Kidney epithelial cell (primary cell): ENCODE results near the gene CARMIL1. TPM values are rescaled to one million over a fixed set of nuclear protein-coding genes. Genes with fewer than 3 reads are reported as not detected.

Experiments used
- DNase-seq: peaks from one replicate; pipeline ENCODE4 v3.0.0-alpha.2; 2010; ENCODE audit warnings: low read depth
- H3K27me3 ChIP-seq: 2 replicates; pipeline ENCODE4 v1.6.0; 2011; ENCODE audit warnings: low read length; ENCODE audit not compliant: control insufficient read depth, insufficient read depth
- H3K36me3 ChIP-seq: 2 replicates; pipeline ENCODE4 v1.5.1; 2011; ENCODE audit warnings: low read length; ENCODE audit not compliant: control insufficient read depth, insufficient read depth
- H3K4me3 ChIP-seq: 2 replicates; pipeline ENCODE4 v1.5.1; 2011; ENCODE audit warnings: low read depth, mild to moderate bottlenecking, control low read depth, low read length
- total RNA-seq: library from RNA; depleted of rRNA; stranded (reverse); fragments of >200 nt; gene quantifications from 2 replicates; pipeline ENCODE4 v1.2.3, GENCODE V29; 2015
- TF ChIP-seq, protein P1 (sequence below): IDR thresholded peaks from 2 replicates; pipeline ENCODE4 v1.5.1; 2011; ENCODE audit warnings: mild to moderate bottlenecking, moderate library complexity, low read length, control low read depth, inconsistent platforms; ENCODE audit not compliant: insufficient read depth, poor library complexity, severe bottlenecking

Gene CARMIL1
- total RNA-seq, 1 donor from 2014 or later, result 14.7 TPM

- H3K27me3 ChIP-seq, result no peaks in the 10 kb centered on the region
- TF ChIP-seq, protein P1, sequence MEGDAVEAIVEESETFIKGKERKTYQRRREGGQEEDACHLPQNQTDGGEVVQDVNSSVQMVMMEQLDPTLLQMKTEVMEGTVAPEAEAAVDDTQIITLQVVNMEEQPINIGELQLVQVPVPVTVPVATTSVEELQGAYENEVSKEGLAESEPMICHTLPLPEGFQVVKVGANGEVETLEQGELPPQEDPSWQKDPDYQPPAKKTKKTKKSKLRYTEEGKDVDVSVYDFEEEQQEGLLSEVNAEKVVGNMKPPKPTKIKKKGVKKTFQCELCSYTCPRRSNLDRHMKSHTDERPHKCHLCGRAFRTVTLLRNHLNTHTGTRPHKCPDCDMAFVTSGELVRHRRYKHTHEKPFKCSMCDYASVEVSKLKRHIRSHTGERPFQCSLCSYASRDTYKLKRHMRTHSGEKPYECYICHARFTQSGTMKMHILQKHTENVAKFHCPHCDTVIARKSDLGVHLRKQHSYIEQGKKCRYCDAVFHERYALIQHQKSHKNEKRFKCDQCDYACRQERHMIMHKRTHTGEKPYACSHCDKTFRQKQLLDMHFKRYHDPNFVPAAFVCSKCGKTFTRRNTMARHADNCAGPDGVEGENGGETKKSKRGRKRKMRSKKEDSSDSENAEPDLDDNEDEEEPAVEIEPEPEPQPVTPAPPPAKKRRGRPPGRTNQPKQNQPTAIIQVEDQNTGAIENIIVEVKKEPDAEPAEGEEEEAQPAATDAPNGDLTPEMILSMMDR, result no peak
- no peak overlapping the region for H3K4me3 ChIP-seq
- no peaks in the 10 kb centered on the region for H3K36me3 ChIP-seq
- no peak for DNase-seq
Observed at GRCh38 chr6:25318589-25318988, 39.4 kb downstream of the CARMIL1 start.

- H3K27me3 ChIP-seq, result no peaks in the 10 kb centered on the region
- TF ChIP-seq, protein P1, result no peak
- H3K4me3 ChIP-seq, result no peak overlapping the region
- no peak for DNase-seq
- no peaks in the 10 kb centered on the region for H3K36me3 ChIP-seq
Observed at GRCh38 chr6:25320459-25320858, 41.3 kb downstream of the CARMIL1 start.

- Histone ChIP-seq H3K36me3 (no peaks in the 10 kb centered on the region), H3K4me3 (no peak overlapping the region), H3K27me3 (no peaks in the 10 kb centered on the region)
- TF ChIP-seq, protein P1, result no peak
- DNase-seq, result no peak
Observed at GRCh38 chr6:25322692-25323091, 43.5 kb downstream of the CARMIL1 start.

GRCh38 chr6:25324066-25324762, 45.0 kb downstream of the CARMIL1 start:
- DNase-seq, result no peak
- Histone ChIP-seq H3K27me3 (no peaks in the 10 kb centered on the region), H3K36me3 (no peaks in the 10 kb centered on the region), H3K4me3 (no peak overlapping the region)
- TF ChIP-seq, protein P1, result no peak

DNA sequence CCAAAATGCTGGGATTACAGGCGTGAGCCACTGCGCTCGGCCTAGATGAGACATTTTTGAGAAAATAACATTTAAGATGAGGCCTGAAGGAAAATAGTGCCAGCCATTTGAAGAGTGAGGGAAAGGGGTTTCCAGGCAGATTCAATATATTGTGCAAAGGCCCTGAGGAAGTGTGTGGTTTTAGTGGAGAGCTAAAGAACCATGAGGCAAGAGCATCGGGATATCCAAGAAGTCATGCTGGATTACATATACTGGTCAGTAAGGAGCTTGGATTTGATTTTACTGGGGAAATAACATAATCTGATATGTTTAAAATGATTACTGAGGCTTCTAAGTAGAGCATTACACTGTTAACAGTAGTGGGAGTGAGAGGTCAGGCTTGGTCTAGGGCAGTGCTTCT, 47.0 kb downstream of the CARMIL1 start:
- TF ChIP-seq, protein P1, result no peak
- no peak overlapping the region for H3K4me3 ChIP-seq
- no peak for DNase-seq
- no peaks in the 10 kb centered on the region for H3K36me3 ChIP-seq
- no peaks in the 10 kb centered on the region for H3K27me3 ChIP-seq

DNA sequence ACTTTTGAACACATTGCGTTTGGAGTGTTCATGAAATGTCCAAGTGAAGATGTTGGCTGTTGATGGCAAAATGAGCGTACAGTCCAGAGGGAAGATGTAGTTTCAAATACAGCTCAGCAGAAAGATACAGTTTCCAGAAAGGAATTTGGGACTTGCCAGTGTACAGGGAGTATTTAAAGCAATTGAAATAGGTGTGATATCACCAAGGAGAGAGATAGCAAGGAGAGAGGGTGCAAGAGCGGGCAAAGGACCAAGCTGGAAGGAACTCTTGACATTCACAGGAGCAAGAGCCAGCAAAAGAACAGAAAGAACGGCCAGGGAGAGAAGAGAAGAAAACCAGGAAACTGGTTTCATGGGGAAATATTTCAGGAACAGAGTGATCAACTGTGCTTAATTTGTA, 47.8 kb downstream of the CARMIL1 start:
- no peak for DNase-seq
- no peaks in the 10 kb centered on the region for H3K36me3 ChIP-seq
- no peak overlapping the region for H3K4me3 ChIP-seq
- TF ChIP-seq, protein P1, result no peak
- no peaks in the 10 kb centered on the region for H3K27me3 ChIP-seq
